HepG2 (cell line): ENCODE measurements around the gene DOCK9. TPM values are rescaled to one million over a fixed set of nuclear protein-coding genes. Genes with fewer than 3 reads are reported as not detected.

ENCODE experiments used
- ATAC-seq: fragments of 200-7000 bp; cut with Tn5 transposase; 3 replicates; pipeline ENCODE4 v1.9.1; 2020; ENCODE audit warnings: mild to moderate bottlenecking, moderate library complexity
- BruUV-seq: library from RNA; stranded (reverse); fragments of 400-500 nt; replicated peaks from 2 replicates; lab custom pipeline; 2021; lab: Mats Ljungman, UMichigan
- CTCF ChIA-PET: fragments of 300-600 bp; formaldehyde crosslinking; extraction: SDS; loops from one replicate; lab custom pipeline; 2021; ENCODE audit warnings: low total read pairs, inconsistent platforms, low intra/inter-chr PET ratio; lab: Yijun Ruan, JAX
- POLR2A ChIA-PET: fragments of 350-600 bp; sonication (Branson Sonifier 250); formaldehyde crosslinking; loops from one replicate; lab custom pipeline; 2020; ENCODE audit warnings: antibody characterized with exemption, inconsistent platforms; lab: Yijun Ruan, JAX
- DNase-seq: peaks from one replicate; pipeline ENCODE4 v3.0.0-alpha.2; 2015; ENCODE audit warnings: low spot score
- FAIRE-seq: peaks from 3 replicates; lab custom pipeline; 2011; peaks lifted over from hg19 to GRCh38; lab: Jason Lieb, UNC
- H2AFZ ChIP-seq: one replicate; pipeline ENCODE4 v1.6.1; 2011; ENCODE audit warnings: low read length, inconsistent platforms
- H3K27ac ChIP-seq: fragments of 300-600 bp; 3 replicates; pipeline ENCODE4 v1.8.0; 2011; ENCODE audit warnings: mixed run types, mild to moderate bottlenecking, mixed read lengths, low read length, inconsistent platforms; ENCODE audit not compliant: insufficient read depth; ENCODE audit errors: extremely low read length
- H3K27me3 ChIP-seq, 2 experiments: fragments of 200-600 bp in 1 of 2; 2 replicates in 1 of 2; 3 replicates in 1 of 2; pipeline versions ENCODE4 v1.6.0 to v1.8.0; 2011; ENCODE audit warnings: low read length in 2 of 2, mild to moderate bottlenecking in 2 of 2, moderate library complexity in 2 of 2, inconsistent platforms in 1 of 2; ENCODE audit not compliant: insufficient read depth in 2 of 2, control insufficient read depth in 1 of 2
- H3K36me3 ChIP-seq, 2 experiments: fragments of 200-600 bp in 1 of 2; replicated peaks in 1 of 2; 2 replicates in 1 of 2; 3 replicates in 1 of 2; pipeline versions ENCODE4 v1.5.1 to v1.8.0; 2011; ENCODE audit warnings: low read length in 2 of 2, inconsistent platforms in 1 of 2; ENCODE audit not compliant: insufficient read depth in 2 of 2, control insufficient read depth in 1 of 2
- H3K4me1 ChIP-seq: 2 replicates; pipeline ENCODE4 v1.5.1; 2012; ENCODE audit warnings: low read length, inconsistent platforms; ENCODE audit not compliant: insufficient read depth
- H3K4me2 ChIP-seq: 2 replicates; pipeline ENCODE4 v1.6.0; 2011; ENCODE audit warnings: low read depth, low read length, inconsistent platforms
- H3K4me3 ChIP-seq, 3 experiments: fragments of 200-600 bp in 1 of 3; sonication (generic), shearing (Covaris generic) in 1 of 3; replicated peaks in 1 of 3; 2 replicates each; pipeline ENCODE4 v1.5.1; 2011 to 2016; ENCODE audit warnings: low read length in 3 of 3, inconsistent platforms in 2 of 3, low read depth in 2 of 3, mild to moderate bottlenecking in 2 of 3, control low read depth in 1 of 3, mixed read lengths in 1 of 3; ENCODE audit not compliant: insufficient read depth in 1 of 3
- H3K79me2 ChIP-seq: one replicate; pipeline ENCODE4 v1.6.1; 2011; ENCODE audit warnings: low read length, inconsistent platforms; ENCODE audit not compliant: insufficient read depth
- H3K9ac ChIP-seq: 2 replicates; pipeline ENCODE4 v1.6.0; 2011; ENCODE audit warnings: mild to moderate bottlenecking, low read depth, low read length, inconsistent platforms; ENCODE audit not compliant: insufficient read depth
- H3K9me3 ChIP-seq: 2 replicates; pipeline ENCODE4 v1.5.1; 2012; ENCODE audit warnings: mild to moderate bottlenecking, low read length
- H4K20me1 ChIP-seq: 2 replicates; pipeline ENCODE4 v1.6.0; 2011; ENCODE audit warnings: inconsistent platforms, mild to moderate bottlenecking, low read length, moderate library complexity; ENCODE audit not compliant: insufficient read depth
- BORCS8-MEF2B ChIP-seq: sonication (generic); formaldehyde crosslinking; IDR thresholded peaks from 2 replicates; pipeline ENCODE4 v1.8.0; 2022; ENCODE audit warnings: mild to moderate bottlenecking, missing genetic modification reagents
- GABPA ChIP-seq, 2 experiments: IDR thresholded peaks; 2 replicates each; pipeline ENCODE4 v1.6.1; 2011 to 2016; ENCODE audit warnings: low read depth in 2 of 2, low read length in 1 of 2, missing biosample characterization in 1 of 2, missing genetic modification characterization in 1 of 2
- MIXL1 ChIP-seq: IDR thresholded peaks from 2 replicates; pipeline ENCODE4 v1.6.1; 2016
- MYPOP ChIP-seq: sonication (generic); formaldehyde crosslinking; IDR thresholded peaks from 2 replicates; pipeline ENCODE4 v1.8.1; 2023; ENCODE audit warnings: mild to moderate bottlenecking, moderate library complexity, missing genetic modification reagents
- ONECUT2 ChIP-seq: sonication (generic); formaldehyde crosslinking; IDR thresholded peaks from 2 replicates; pipeline ENCODE4 v1.4.0; 2020; ENCODE audit warnings: missing genetic modification reagents
- SKIL ChIP-seq: sonication (generic); formaldehyde crosslinking; IDR thresholded peaks from 2 replicates; pipeline ENCODE4 v1.8.0; 2022; ENCODE audit warnings: missing genetic modification reagents, mild to moderate bottlenecking, moderate library complexity, borderline replicate concordance
- SSRP1 ChIP-seq: IDR thresholded peaks from 2 replicates; pipeline ENCODE4 v1.6.1; 2016; ENCODE audit warnings: control low read depth
- ZBTB8A ChIP-seq: sonication (generic); formaldehyde crosslinking; IDR thresholded peaks from 2 replicates; pipeline ENCODE4 v1.4.0; 2020; ENCODE audit warnings: mild to moderate bottlenecking, low read depth, missing genetic modification reagents, borderline replicate concordance
- ZGPAT ChIP-seq: IDR thresholded peaks from 2 replicates; pipeline ENCODE4 v1.6.1; 2016; ENCODE audit warnings: mild to moderate bottlenecking
- ZNF615 ChIP-seq: sonication (generic); formaldehyde crosslinking; IDR thresholded peaks from 2 replicates; pipeline ENCODE4 v1.5.0; 2020; ENCODE audit warnings: mild to moderate bottlenecking, missing genetic modification reagents, borderline replicate concordance
- WGBS: methylation state at CpG from one replicate; pipeline ENCODE4 v1.1.6; 2017; ENCODE audit warnings: low lambda C conversion rate; 5-methylcytosine and 5-hydroxymethylcytosine counted together
- in situ Hi-C: cut with HindIII; loops from 2 replicates; pipeline ENCODE4 v1.10.0; 2017; ENCODE audit warnings: low pct_unique_long_range_greater_than_20kb; ENCODE audit not compliant: extremely low pct_ligation_motif_present
- intact Hi-C: fragments of 100-400 bp; cut with micrococcal nuclease; formaldehyde crosslinking; loops from one replicate; pipeline ENCODE4 v1.10.0; 2022; ENCODE audit not compliant: unreplicated experiment
- polyA plus RNA-seq, 8 experiments: library from polyadenylated mRNA; depleted of rRNA in 3 of 8; stranded (reverse) in 7 of 8; unstranded in 1 of 8; fragments of >200 nt; fragmentation: Illumina TruSeq in 4 of 8; extraction: Trizol in 4 of 8; gene quantifications; 2 replicates each; pipeline versions ENCODE4 v1.2.1 to v1.2.3, GENCODE V29; 2011 to 2016; ENCODE audit warnings: low read depth in 4 of 8, missing spikeins in 1 of 8, mixed read lengths in 1 of 8; ENCODE audit not compliant: insufficient read depth in 1 of 8
- total RNA-seq, 5 experiments: library from RNA; depleted of rRNA; stranded (reverse); fragments of >200 nt; fragmentation: Illumina TruSeq; extraction: Trizol; gene quantifications; 2 replicates each; pipeline ENCODE4 v1.2.3, GENCODE V29; 2016; ENCODE audit warnings: low read depth in 1 of 5

The DOCK9 gene
- total and polyA plus RNA-seq, 2 of the 13 experiments (the other 11 are each of a cell fraction or from before 2014, with no cell fraction given) = 0.44 to 0.97 TPM

DNA sequence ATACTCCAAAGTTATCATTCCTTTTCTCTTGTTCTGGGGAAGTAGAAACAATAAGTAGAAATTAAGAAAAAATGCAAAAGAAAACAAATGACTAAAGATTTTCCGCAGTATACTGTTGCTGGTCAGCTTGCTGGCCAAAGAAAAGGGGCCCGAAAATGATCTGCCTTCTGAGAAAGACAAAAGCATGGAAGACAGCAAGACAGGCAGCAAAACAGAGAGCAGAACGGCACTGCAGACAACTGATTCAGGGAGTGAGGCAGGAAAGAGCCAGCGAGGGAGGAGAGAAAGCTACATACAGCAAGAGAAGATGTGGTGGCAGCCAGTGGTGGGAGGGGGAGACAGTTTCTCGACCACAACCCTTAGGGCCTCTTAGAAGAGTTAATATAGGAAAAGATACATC lies 5.3 kb upstream of the DOCK9 start:
- in situ Hi-C loops = no loop called here
- CTCF ChIA-PET = no interaction called here
- BruUV-seq = no TSS peak
- Histone ChIP-seq H2AFZ (no peak overlapping the region), H3K27me3 (no peaks in the 10 kb centered on the region; a peak in 1 of 5 replicates), H3K4me2 (no peak overlapping the region), H3K79me2 (no peaks in the 10 kb centered on the region), H3K4me3 (no peak overlapping the region), H3K9ac (no peak overlapping the region), H4K20me1 (no peaks in the 10 kb centered on the region), H3K4me1 (peaks cover 30% of the 10 kb centered on the region), H3K27ac (no peak overlapping the region), H3K36me3 (no peaks in the 10 kb centered on the region), H3K9me3 (no peaks in the 10 kb centered on the region)
- TF ChIP-seq ONECUT2 (CRISPR knock-in tag) (no peak), BORCS8-MEF2B (no peak), ZNF615 (CRISPR knock-in tag) (no peak), SSRP1 (no peak)
- FAIRE-seq (no peak), DNase-seq (no peak), ATAC-seq (no peak)
- POLR2A ChIA-PET = no interaction called here
- 66% methylated on average over 5 of the region's 5 CpGs for WGBS
- intact Hi-C loops = no loop called here

- H3K9ac ChIP-seq = no peak overlapping the region
- H3K9me3 ChIP-seq = no peaks in the 10 kb centered on the region
- in situ Hi-C loops (no loop called here), intact Hi-C loops (no loop called here)
- H3K4me2 ChIP-seq = no peak overlapping the region
- H2AFZ ChIP-seq = no peak overlapping the region
- TF ChIP-seq SKIL (CRISPR knock-in tag) (no peak), ZGPAT (CRISPR knock-in tag) (no peak), ZBTB8A (CRISPR knock-in tag) (no peak), GABPA (IDR thresholded peaks at IDR 0.05; ENCODE audit: low read depth, low read length) (no peak), GABPA (CRISPR knock-in tag; IDR thresholded peaks at IDR 0.05; ENCODE audit: low read depth) (peak; percentile 34; the same call in 1 of the 2 replicates), MYPOP (CRISPR knock-in tag) (no peak), MIXL1 (CRISPR knock-in tag) (no peak)
- ATAC-seq = no peak
- H3K27ac ChIP-seq = no peak overlapping the region
- 82% methylated on average over 9 of the region's 9 CpGs for WGBS
- POLR2A ChIA-PET = no interaction called here
- no peaks in the 10 kb centered on the region for H3K36me3 ChIP-seq
- BruUV-seq = no TSS peak
- H3K4me1 ChIP-seq = peaks cover 34% of the 10 kb centered on the region
- no peak overlapping the region for H3K4me3 ChIP-seq
- no peak for DNase-seq
- no peaks in the 10 kb centered on the region; a peak in 1 of 5 replicates for H3K27me3 ChIP-seq
- FAIRE-seq = no peak
- H3K79me2 ChIP-seq = no peaks in the 10 kb centered on the region
- CTCF ChIA-PET = no interaction called here
- no peaks in the 10 kb centered on the region for H4K20me1 ChIP-seq
These were observed 3.7 kb upstream of the DOCK9 start for GRCh38 chr13:98981369-98982080.
